MM.1S (cell line): Measurements from ENCODE around the gene ENKUR.
"Not testable (repeated sequence)": the region's sequence is repeated elsewhere in the genome, so short reads cannot be mapped to it uniquely, and the experiment has no call there.

Experiments used
- EZH2 ChIP-seq: fragments of 300-600 bp; sonication (generic); optimal IDR thresholded peaks from 2 replicates; pipeline ENCODE3; 2017; ENCODE audit warnings: low read depth, mild to moderate bottlenecking, antibody characterized with exemption, low read length, mixed read lengths
- TF ChIP-seq, protein P1 (sequence below): fragments of 300-600 bp; sonication (generic); IDR thresholded peaks from 2 replicates; pipeline ENCODE4 v1.5.1; 2016; ENCODE audit warnings: antibody characterized with exemption, low read length, mixed read lengths

DNA sequence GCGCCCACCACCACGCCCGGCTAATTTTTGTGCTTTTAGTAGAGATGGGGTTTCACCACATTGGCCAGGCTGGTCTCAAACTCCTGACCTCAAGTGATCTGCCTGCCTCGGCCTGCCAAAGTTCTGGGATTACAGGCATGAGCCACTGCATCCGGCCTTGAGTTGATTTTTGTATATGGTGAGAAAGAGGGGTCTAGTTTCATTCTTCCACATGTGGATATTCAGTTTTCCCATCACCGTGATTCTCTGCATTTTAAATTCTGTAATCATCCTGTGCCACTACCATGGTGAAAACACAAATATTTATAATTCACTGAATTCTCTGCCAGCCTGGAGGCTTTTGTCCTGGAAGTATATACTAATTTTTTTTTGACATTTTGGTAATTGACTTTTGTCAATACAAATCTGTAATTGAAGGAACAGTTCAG, 58.3 kb downstream of the ENKUR start:
- TF ChIP-seq, protein P1, sequence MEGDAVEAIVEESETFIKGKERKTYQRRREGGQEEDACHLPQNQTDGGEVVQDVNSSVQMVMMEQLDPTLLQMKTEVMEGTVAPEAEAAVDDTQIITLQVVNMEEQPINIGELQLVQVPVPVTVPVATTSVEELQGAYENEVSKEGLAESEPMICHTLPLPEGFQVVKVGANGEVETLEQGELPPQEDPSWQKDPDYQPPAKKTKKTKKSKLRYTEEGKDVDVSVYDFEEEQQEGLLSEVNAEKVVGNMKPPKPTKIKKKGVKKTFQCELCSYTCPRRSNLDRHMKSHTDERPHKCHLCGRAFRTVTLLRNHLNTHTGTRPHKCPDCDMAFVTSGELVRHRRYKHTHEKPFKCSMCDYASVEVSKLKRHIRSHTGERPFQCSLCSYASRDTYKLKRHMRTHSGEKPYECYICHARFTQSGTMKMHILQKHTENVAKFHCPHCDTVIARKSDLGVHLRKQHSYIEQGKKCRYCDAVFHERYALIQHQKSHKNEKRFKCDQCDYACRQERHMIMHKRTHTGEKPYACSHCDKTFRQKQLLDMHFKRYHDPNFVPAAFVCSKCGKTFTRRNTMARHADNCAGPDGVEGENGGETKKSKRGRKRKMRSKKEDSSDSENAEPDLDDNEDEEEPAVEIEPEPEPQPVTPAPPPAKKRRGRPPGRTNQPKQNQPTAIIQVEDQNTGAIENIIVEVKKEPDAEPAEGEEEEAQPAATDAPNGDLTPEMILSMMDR, result not testable (repeated sequence)
- not testable (repeated sequence) for TF ChIP-seq EZH2
